Activated naive CD4-positive, alpha-beta T cell treated with anti-CD3 and anti-CD28 coated beads, Interleukin-2, amount 50 U/mL, for 72 hours (primary cell): Measurements from ENCODE around the gene ZNF330. TPM values are rescaled to one million over a fixed set of nuclear protein-coding genes. Genes with fewer than 3 reads are reported as not detected.
"Not testable (repeated sequence)": the region's sequence is repeated elsewhere in the genome, so short reads cannot be mapped to it uniquely, and the experiment has no call there.

Source experiments
- ATAC-seq, 2 donors: fragments of 150-1000 bp; cut with Tn5 transposase; 2 replicates each; pipeline ENCODE4 v1.10.0; 2021; ENCODE audit warnings: mild to moderate bottlenecking in 2 of 2, moderate library complexity in 2 of 2
- DNase-seq, 2 donors: peaks; one replicate each; pipeline ENCODE4 v3.0.0; 2021 to 2022; ENCODE audit warnings: low spot score in 2 of 2
- H3K27ac Mint-ChIP-seq, 2 donors: one replicate each; pipeline ENCODE4 v1.8.0; 2022; ENCODE audit warnings: mild to moderate bottlenecking in 2 of 2, mixed read lengths in 2 of 2
- H3K36me3 Mint-ChIP-seq, 2 donors: one replicate each; pipeline ENCODE4 v1.8.0; 2022; ENCODE audit warnings: mixed read lengths in 2 of 2
- H3K9me3 Mint-ChIP-seq, 2 donors: one replicate each; pipeline ENCODE4 v1.8.0; 2022; ENCODE audit warnings: mixed read lengths in 2 of 2
- total RNA-seq, 2 donors: library from RNA; stranded (reverse); gene quantifications; one replicate each; pipeline ENCODE4 v1.2.3, GENCODE V29; 2022

ZNF330 gene
- total RNA-seq, 2 donors from 2014 or later, result 53.0 to 54.2 TPM

GRCh38 chr4:141216002-141216761, 4.5 kb upstream of the ZNF330 start:
- Mint-ChIP-seq H3K36me3 (peaks cover 2 to 3% of the 10 kb centered on the region in 2 donors), H3K27ac (no peak overlapping the region), H3K9me3 (peaks cover 0 to 4% of the 10 kb centered on the region in 2 donors)
- DNase-seq, result no peak
- ATAC-seq, result no peak

GRCh38 chr4:141220271-141220670, 424 bp upstream of the ZNF330 start:
- peaks cover 14 to 21% of the 10 kb centered on the region in 2 donors for H3K36me3 Mint-ChIP-seq
- DNase-seq (no peak), ATAC-seq (no peak)
- H3K27ac Mint-ChIP-seq, result peak overlapping the region in 1 of 2 donors; percentile 99
- no peaks in the 10 kb centered on the region for H3K9me3 Mint-ChIP-seq

GRCh38 chr4:141223418-141223817, 2.7 kb downstream of the ZNF330 start:
- no peak for DNase-seq
- peaks cover 22 to 42% of the 10 kb centered on the region in 2 donors for H3K36me3 Mint-ChIP-seq

GRCh38 chr4:141227280-141227679, 6.6 kb downstream of the ZNF330 start:
- H3K9me3 Mint-ChIP-seq, ATAC-seq, H3K27ac Mint-ChIP-seq, DNase-seq: not testable (repeated sequence)
- H3K36me3 Mint-ChIP-seq, result peaks cover 21 to 43% of the 10 kb centered on the region in 2 donors

More at GRCh38 chr4:141223418-141223817, 2.7 kb downstream of the ZNF330 start:
- Mint-ChIP-seq H3K9me3 (no peaks in the 10 kb centered on the region), H3K27ac (no peak overlapping the region)
- ATAC-seq, result no peak

- ATAC-seq (peak in 1 of 2 donors; percentile 74), DNase-seq (no peak)
- Mint-ChIP-seq H3K27ac (peak overlapping the region in 1 of 2 donors; percentile 88), H3K9me3 (no peaks in the 10 kb centered on the region), H3K36me3 (peaks cover 23 to 39% of the 10 kb centered on the region in 2 donors)
Measured at GRCh38 chr4:141229408-141230101, 8.9 kb downstream of the ZNF330 start.

- Mint-ChIP-seq H3K9me3 (no peaks in the 10 kb centered on the region), H3K36me3 (peaks cover 21 to 27% of the 10 kb centered on the region in 2 donors), H3K27ac (no peak overlapping the region)
- DNase-seq (no peak), ATAC-seq (no peak)
Measured at GRCh38 chr4:141233673-141234072, 13.0 kb downstream of the ZNF330 start.

- peaks cover 14 to 18% of the 10 kb centered on the region in 2 donors for H3K36me3 Mint-ChIP-seq
- H3K9me3 Mint-ChIP-seq, result no peaks in the 10 kb centered on the region
- no peak overlapping the region for H3K27ac Mint-ChIP-seq
- ATAC-seq, result no peak
- no peak for DNase-seq
Measured at GRCh38 chr4:141238186-141238585, 17.5 kb downstream of the ZNF330 start.

- H3K36me3 Mint-ChIP-seq, result peaks cover 6 to 7% of the 10 kb centered on the region in 2 donors
- no peaks in the 10 kb centered on the region for H3K9me3 Mint-ChIP-seq
- H3K27ac Mint-ChIP-seq, result no peak overlapping the region
- ATAC-seq, result no peak
- no peak for DNase-seq
Measured at GRCh38 chr4:141240259-141240658, 19.6 kb downstream of the ZNF330 start.

- Mint-ChIP-seq H3K27ac (no peak overlapping the region), H3K9me3 (no peaks in the 10 kb centered on the region), H3K36me3 (peaks cover 1 to 3% of the 10 kb centered on the region in 2 donors)
- DNase-seq (no peak), ATAC-seq (no peak)
Measured at GRCh38 chr4:141240671-141241070, 20.0 kb downstream of the ZNF330 start.

- Mint-ChIP-seq H3K9me3 (no peaks in the 10 kb centered on the region), H3K36me3 (no peaks in the 10 kb centered on the region), H3K27ac (no peak overlapping the region)
- DNase-seq (no peak), ATAC-seq (no peak)
Measured at GRCh38 chr4:141241986-141242385, 21.3 kb downstream of the ZNF330 start.

GRCh38 chr4:141244419-141244818, 23.7 kb downstream of the ZNF330 start:
- no peak for ATAC-seq
- Mint-ChIP-seq H3K36me3 (no peaks in the 10 kb centered on the region), H3K27ac (no peak overlapping the region), H3K9me3 (no peaks in the 10 kb centered on the region)
- no peak for DNase-seq

- Mint-ChIP-seq H3K9me3 (no peaks in the 10 kb centered on the region), H3K27ac (no peak overlapping the region), H3K36me3 (no peaks in the 10 kb centered on the region)
- ATAC-seq (no peak), DNase-seq (no peak)
Measured at GRCh38 chr4:141246243-141246642, 25.5 kb downstream of the ZNF330 start.

GRCh38 chr4:141246683-141247429, 26.2 kb downstream of the ZNF330 start:
- Mint-ChIP-seq H3K27ac (no peak overlapping the region), H3K9me3 (no peaks in the 10 kb centered on the region), H3K36me3 (no peaks in the 10 kb centered on the region)
- no peak for DNase-seq
- ATAC-seq, result no peak

- Mint-ChIP-seq H3K27ac (no peak overlapping the region), H3K9me3 (no peaks in the 10 kb centered on the region), H3K36me3 (no peaks in the 10 kb centered on the region)
- DNase-seq (no peak), ATAC-seq (no peak)
Measured at GRCh38 chr4:141247430-141247780, 26.7 kb downstream of the ZNF330 start.

GRCh38 chr4:141248029-141248428, 27.3 kb downstream of the ZNF330 start:
- ATAC-seq (no peak), DNase-seq (no peak)
- H3K9me3 Mint-ChIP-seq, result no peaks in the 10 kb centered on the region
- H3K27ac Mint-ChIP-seq, result no peak overlapping the region
- no peaks in the 10 kb centered on the region for H3K36me3 Mint-ChIP-seq

- H3K9me3 Mint-ChIP-seq, result no peaks in the 10 kb centered on the region
- H3K27ac Mint-ChIP-seq, result no peak overlapping the region
Measured at GRCh38 chr4:141248486-141248885, 27.8 kb downstream of the ZNF330 start.

GRCh38 chr4:141254326-141254725, 33.6 kb downstream of the ZNF330 start:
- H3K9me3 Mint-ChIP-seq, result no peaks in the 10 kb centered on the region
- no peak overlapping the region for H3K27ac Mint-ChIP-seq
- H3K36me3 Mint-ChIP-seq, result no peaks in the 10 kb centered on the region
- ATAC-seq, result no peak
- no peak for DNase-seq

More at GRCh38 chr4:141248486-141248885, 27.8 kb downstream of the ZNF330 start:
- DNase-seq (no peak), ATAC-seq (no peak)
- H3K36me3 Mint-ChIP-seq, result no peaks in the 10 kb centered on the region
